Endothelial cell of umbilical vein (primary cell): Measurements from ENCODE around the gene ZDHHC16. TPM values are rescaled to one million over a fixed set of nuclear protein-coding genes. Genes with fewer than 3 reads are reported as not detected.
"Not testable (repeated sequence)": the region's sequence is repeated elsewhere in the genome, so short reads cannot be mapped to it uniquely, and the experiment has no call there.

Experiments used
- BruUV-seq: library from RNA; stranded (reverse); fragments of 400-500 nt; replicated peaks from 2 replicates; lab custom pipeline; 2021; lab: Mats Ljungman, UMichigan
- CTCF ChIA-PET: fragments of 300-600, 350-600 bp; sonication (Branson Sonifier 250); formaldehyde crosslinking; loops from one replicate; lab custom pipeline; 2021; ENCODE audit warnings: antibody characterized with exemption, inconsistent platforms; lab: Charles Lee
- POLR2A ChIA-PET: fragments of 300-600, 350-600 bp; sonication (Branson Sonifier 250); formaldehyde crosslinking; loops from one replicate; lab custom pipeline; 2021; ENCODE audit warnings: antibody characterized with exemption, inconsistent platforms; lab: Charles Lee
- DNase-seq: peaks from one replicate; pipeline ENCODE4 v3.0.0-alpha.2; 2011; ENCODE audit warnings: low read depth, low spot score
- FAIRE-seq: peaks from 2 replicates; lab custom pipeline; 2011; peaks lifted over from hg19 to GRCh38; lab: Jason Lieb, UNC
- H2AFZ ChIP-seq: 2 replicates; pipeline ENCODE4 v1.6.0; 2012; ENCODE audit warnings: low read depth, low read length, control low read depth, inconsistent platforms
- H3K27ac ChIP-seq: 2 replicates; pipeline ENCODE4 v1.5.1; 2011; ENCODE audit warnings: low read depth, mild to moderate bottlenecking, control low read depth, low read length, moderate library complexity; ENCODE audit not compliant: insufficient read depth
- H3K27me3 ChIP-seq, 2 experiments: 2 replicates each; pipeline versions ENCODE4 v1.6.0 to v1.6.1; 2011; ENCODE audit warnings: low read length in 2 of 2, mixed read lengths in 1 of 2; ENCODE audit not compliant: control insufficient read depth in 2 of 2, insufficient read depth in 2 of 2
- H3K36me3 ChIP-seq, 2 experiments: 2 replicates in 1 of 2; 3 replicates in 1 of 2; pipeline ENCODE4 v1.5.1; 2011; ENCODE audit warnings: low read length in 2 of 2, mild to moderate bottlenecking in 1 of 2, moderate library complexity in 1 of 2; ENCODE audit not compliant: control insufficient read depth in 2 of 2, insufficient read depth in 2 of 2; ENCODE audit errors: extremely low read depth in 1 of 2
- H3K4me1 ChIP-seq: 3 replicates; pipeline ENCODE4 v1.5.1; 2011; ENCODE audit warnings: mild to moderate bottlenecking, low read length; ENCODE audit not compliant: control insufficient read depth, insufficient read depth; ENCODE audit errors: extremely low read depth
- H3K4me2 ChIP-seq: 2 replicates; pipeline ENCODE4 v1.6.1; 2011; ENCODE audit warnings: low read length, control low read depth, mixed read lengths; ENCODE audit not compliant: insufficient read depth
- H3K4me3 ChIP-seq, 3 experiments: fragments of 200-600 bp in 1 of 3; sonication (generic), shearing (Covaris generic) in 1 of 3; replicated peaks in 1 of 3; 2 replicates each; pipeline ENCODE4 v1.5.1; 2011 to 2016; ENCODE audit warnings: control low read depth in 3 of 3, low read length in 3 of 3, mild to moderate bottlenecking in 2 of 3, inconsistent platforms in 1 of 3, low read depth in 1 of 3, moderate library complexity in 1 of 3; ENCODE audit not compliant: insufficient read depth in 1 of 3
- H3K79me2 ChIP-seq: 2 replicates; pipeline ENCODE4 v1.6.0; 2012; ENCODE audit warnings: low read length, inconsistent platforms; ENCODE audit not compliant: control insufficient read depth, insufficient read depth
- H3K9ac ChIP-seq: replicated peaks from 2 replicates; pipeline ENCODE3; 2011; ENCODE audit warnings: low read length, control low read depth; ENCODE audit not compliant: insufficient read depth; ENCODE audit errors: extremely low read depth
- H3K9me1 ChIP-seq: replicated peaks from 3 replicates; pipeline ENCODE4 v1.6.0; 2011; ENCODE audit warnings: mild to moderate bottlenecking, low read length; ENCODE audit not compliant: control insufficient read depth, insufficient read depth; ENCODE audit errors: extremely low read depth
- H3K9me3 ChIP-seq: replicated peaks from 2 replicates; pipeline ENCODE4 v1.5.1; 2012; ENCODE audit warnings: low read length, inconsistent platforms; ENCODE audit not compliant: control insufficient read depth, insufficient read depth
- H4K20me1 ChIP-seq: replicated peaks from 2 replicates; pipeline ENCODE3; 2011; ENCODE audit warnings: mild to moderate bottlenecking, low read length; ENCODE audit not compliant: control insufficient read depth, insufficient read depth; ENCODE audit errors: extremely low read depth
- POLR2AphosphoS5 ChIP-seq: IDR thresholded peaks from 2 replicates; pipeline ENCODE4 v1.6.1; 2012; ENCODE audit warnings: low read depth, mild to moderate bottlenecking, control low read depth, low read length, moderate library complexity; ENCODE audit not compliant: insufficient read depth
- dilution Hi-C: fragments of 300-500 bp; cut with MboI; formaldehyde crosslinking; loops from one replicate; pipeline ENCODE4 v1.15.0; 2019; ENCODE audit warnings: low sequenced_read_pairs; ENCODE audit not compliant: extremely low pct_ligation_motif_present
- intact Hi-C: fragments of 100-400 bp; cut with micrococcal nuclease; formaldehyde crosslinking; loops from one replicate; pipeline ENCODE4 v1.10.0; 2022
- polyA plus RNA-seq, 4 experiments: library from polyadenylated mRNA; depleted of rRNA in 3 of 4; stranded (reverse) in 3 of 4; unstranded in 1 of 4; fragments of >200 nt; gene quantifications; 2 replicates each; pipeline versions ENCODE4 v1.2.1 to v1.2.3, GENCODE V29; 2011 to 2012; ENCODE audit warnings: missing spikeins in 1 of 4
- total RNA-seq: library from RNA; stranded (reverse); gene quantifications from 2 replicates; pipeline ENCODE4 v1.2.3, GENCODE V29; 2021

The ZDHHC16 gene
- total and polyA plus RNA-seq, 2 donors (not counting 3 experiments of a cell fraction or from before 2014, with no cell fraction given): 52.0 to 125 TPM

- dilution Hi-C loops (no loop called here), intact Hi-C loops (no loop called here)
- no peak overlapping the region for H2AFZ ChIP-seq
- no peak for TF ChIP-seq POLR2AphosphoS5
- ChIA-PET POLR2A (no interaction called here), CTCF (no interaction called here)
- H3K27me3 ChIP-seq: no peaks in the 10 kb centered on the region
- no peak overlapping the region for H3K4me2 ChIP-seq
- DNase-seq (no peak), FAIRE-seq (no peak)
- H4K20me1 ChIP-seq: no peaks in the 10 kb centered on the region
- no peak overlapping the region for H3K9ac ChIP-seq
- H3K4me3 ChIP-seq: no peak overlapping the region
- H3K27ac ChIP-seq: no peak overlapping the region
- H3K79me2 ChIP-seq: no peaks in the 10 kb centered on the region
- H3K9me1 ChIP-seq: no peaks in the 10 kb centered on the region
- no peaks in the 10 kb centered on the region for H3K36me3 ChIP-seq
- H3K4me1 ChIP-seq: no peaks in the 10 kb centered on the region
- BruUV-seq: no TSS peak
- H3K9me3 ChIP-seq: no peaks in the 10 kb centered on the region
These were observed 29.4 kb upstream of the ZDHHC16 start for GRCh38 chr10:97416565-97416964.

GRCh38 chr10:97423757-97424098 is 22.2 kb upstream of the ZDHHC16 start:
- H3K27ac ChIP-seq, H3K9me3 ChIP-seq, FAIRE-seq, BruUV-seq, H4K20me1 ChIP-seq, H3K9me1 ChIP-seq, H3K4me3 ChIP-seq, H2AFZ ChIP-seq, DNase-seq, intact Hi-C loops, H3K4me2 ChIP-seq, H3K27me3 ChIP-seq, POLR2A ChIA-PET, H3K9ac ChIP-seq, H3K36me3 ChIP-seq, dilution Hi-C loops: not testable (repeated sequence)
- CTCF ChIA-PET: interaction anchor here (1.5 to 2.1 kb wide), 5 partner anchors 9 to 23 kb away, joined by 5 to 10 read pairs (median 6); partner anchors contain the start of gene RRP12
- Histone ChIP-seq H3K79me2 (peaks cover 38% of the 10 kb centered on the region), H3K4me1 (peaks cover 25% of the 10 kb centered on the region)
